Naive B cell (primary cell): ENCODE results near the gene PMPCA. TPM values are rescaled to one million over a fixed set of nuclear protein-coding genes. Genes with fewer than 3 reads are reported as not detected.
A peak's percentile ranks its signal among the peaks of the same experiment; 100 is the strongest.

Source experiments
- ATAC-seq, 2 donors: fragments of 150-1000 bp; cut with Tn5 transposase; 2 replicates each; pipeline ENCODE4 v1.10.0; 2021; ENCODE audit warnings: low read depth in 2 of 2, mild to moderate bottlenecking in 2 of 2, moderate library complexity in 2 of 2
- DNase-seq: peaks from one replicate; pipeline ENCODE4 v3.0.0; 2022
- H3K27ac Mint-ChIP-seq, 6 donors: one replicate each; pipeline ENCODE4 v1.8.0; 2020 to 2022; ENCODE audit warnings: mild to moderate bottlenecking in 6 of 6, mixed read lengths in 6 of 6, moderate library complexity in 5 of 6, inconsistent platforms in 2 of 6
- H3K27me3 Mint-ChIP-seq, 3 donors: one replicate each; pipeline ENCODE4 v1.8.0; 2021 to 2022; ENCODE audit warnings: mixed read lengths in 3 of 3, mild to moderate bottlenecking in 1 of 3
- H3K36me3 Mint-ChIP-seq, 2 donors: one replicate each; pipeline ENCODE4 v1.8.0; 2020 to 2022; ENCODE audit warnings: mixed read lengths in 2 of 2, inconsistent platforms in 1 of 2, mild to moderate bottlenecking in 1 of 2
- H3K4me1 Mint-ChIP-seq, 3 donors: one replicate each; pipeline ENCODE4 v1.8.0; 2020 to 2022; ENCODE audit warnings: mixed read lengths in 3 of 3, inconsistent platforms in 1 of 3, mild to moderate bottlenecking in 1 of 3, moderate library complexity in 1 of 3
- H3K4me3 Mint-ChIP-seq, 8 donors: one replicate each; pipeline ENCODE4 v1.8.0; 2020 to 2022; ENCODE audit warnings: mild to moderate bottlenecking in 8 of 8, mixed read lengths in 8 of 8, moderate library complexity in 8 of 8, inconsistent platforms in 2 of 8
- H3K9me3 Mint-ChIP-seq, 7 donors: one replicate each; pipeline ENCODE4 v1.8.0; 2020 to 2022; ENCODE audit warnings: mixed read lengths in 7 of 7, mild to moderate bottlenecking in 5 of 7, inconsistent platforms in 2 of 7, moderate library complexity in 1 of 7
- polyA plus RNA-seq, 6 donors: library from polyadenylated mRNA; unstranded; fragments of 300-500 nt; fragmentation: Illumina TruSeq; gene quantifications; one replicate each; pipeline ENCODE4 v1.2.3, GENCODE V29; 2021; ENCODE audit warnings: low read depth in 6 of 6

The PMPCA gene, protein sequence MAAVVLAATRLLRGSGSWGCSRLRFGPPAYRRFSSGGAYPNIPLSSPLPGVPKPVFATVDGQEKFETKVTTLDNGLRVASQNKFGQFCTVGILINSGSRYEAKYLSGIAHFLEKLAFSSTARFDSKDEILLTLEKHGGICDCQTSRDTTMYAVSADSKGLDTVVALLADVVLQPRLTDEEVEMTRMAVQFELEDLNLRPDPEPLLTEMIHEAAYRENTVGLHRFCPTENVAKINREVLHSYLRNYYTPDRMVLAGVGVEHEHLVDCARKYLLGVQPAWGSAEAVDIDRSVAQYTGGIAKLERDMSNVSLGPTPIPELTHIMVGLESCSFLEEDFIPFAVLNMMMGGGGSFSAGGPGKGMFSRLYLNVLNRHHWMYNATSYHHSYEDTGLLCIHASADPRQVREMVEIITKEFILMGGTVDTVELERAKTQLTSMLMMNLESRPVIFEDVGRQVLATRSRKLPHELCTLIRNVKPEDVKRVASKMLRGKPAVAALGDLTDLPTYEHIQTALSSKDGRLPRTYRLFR
- 10 to 100 TPM; 28.1 to 39.8 (median 35.1) TPM for polyA plus RNA-seq

DNA sequence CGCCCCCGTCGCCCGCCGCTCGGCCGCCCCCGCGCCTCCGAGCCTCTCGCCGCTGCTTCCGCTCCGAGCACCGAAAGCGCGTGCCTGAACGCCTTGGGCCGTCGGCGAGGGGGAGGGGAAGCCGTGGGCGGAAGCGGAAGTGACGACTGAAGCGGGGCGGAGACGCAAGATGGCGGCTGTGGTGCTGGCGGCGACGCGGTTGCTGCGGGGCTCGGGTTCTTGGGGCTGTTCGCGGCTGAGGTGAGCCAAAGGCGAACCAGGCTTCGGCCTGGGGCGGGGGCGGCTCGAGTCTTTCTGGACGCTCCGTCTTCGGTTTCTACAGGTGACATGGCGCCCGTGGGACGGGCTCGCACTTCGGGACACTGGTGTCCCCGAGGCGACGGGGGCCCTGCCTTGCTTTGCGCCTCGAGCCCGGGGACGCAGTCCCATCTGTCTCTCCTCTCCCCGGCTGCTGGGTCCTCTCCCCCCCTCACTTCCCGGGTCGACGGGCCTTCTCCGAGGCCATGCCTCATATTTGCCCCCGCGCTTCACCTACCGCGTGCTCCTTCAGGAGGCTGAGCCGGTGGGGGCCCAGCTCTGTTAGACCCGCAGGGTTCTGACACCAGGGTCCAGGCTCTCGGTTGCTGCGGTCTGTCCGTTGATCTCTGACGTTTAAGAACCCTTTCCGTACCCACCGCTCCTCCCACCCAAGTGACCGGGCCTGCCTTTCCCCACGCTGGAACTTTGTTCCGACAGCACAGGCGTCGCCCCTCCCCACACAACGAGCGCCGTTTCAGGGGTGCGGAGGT lies at the start of gene PMPCA, which contains the start of gene ENTR1:
PMPCA (plus strand) TSS at position 159 of the 788 bp plus-strand sequence; CDS start at position 170, 11 bp downstream.
ENTR1 (minus strand) TSS at position 115 of the 788 bp plus-strand sequence. CDS start 217 bp downstream, outside the sequence.
- no peaks in the 10 kb centered on the region for H3K9me3 Mint-ChIP-seq
- no peaks in the 10 kb centered on the region for H3K27me3 Mint-ChIP-seq
- ATAC-seq (peak; percentile 85 to 91), DNase-seq (peak; percentile 92)
- peaks cover 0 to 8% of the 10 kb centered on the region in 2 donors for H3K36me3 Mint-ChIP-seq
- peak within 1 kb of the TSS; percentile 81 to 97 (median 94) for H3K27ac Mint-ChIP-seq
- H3K4me3 Mint-ChIP-seq: peak within 1 kb of the TSS; percentile 86 to 95 (median 92)
- H3K4me1 Mint-ChIP-seq: peaks cover 33 to 56% (median 34%) of the 10 kb centered on the region in 3 donors

DNA sequence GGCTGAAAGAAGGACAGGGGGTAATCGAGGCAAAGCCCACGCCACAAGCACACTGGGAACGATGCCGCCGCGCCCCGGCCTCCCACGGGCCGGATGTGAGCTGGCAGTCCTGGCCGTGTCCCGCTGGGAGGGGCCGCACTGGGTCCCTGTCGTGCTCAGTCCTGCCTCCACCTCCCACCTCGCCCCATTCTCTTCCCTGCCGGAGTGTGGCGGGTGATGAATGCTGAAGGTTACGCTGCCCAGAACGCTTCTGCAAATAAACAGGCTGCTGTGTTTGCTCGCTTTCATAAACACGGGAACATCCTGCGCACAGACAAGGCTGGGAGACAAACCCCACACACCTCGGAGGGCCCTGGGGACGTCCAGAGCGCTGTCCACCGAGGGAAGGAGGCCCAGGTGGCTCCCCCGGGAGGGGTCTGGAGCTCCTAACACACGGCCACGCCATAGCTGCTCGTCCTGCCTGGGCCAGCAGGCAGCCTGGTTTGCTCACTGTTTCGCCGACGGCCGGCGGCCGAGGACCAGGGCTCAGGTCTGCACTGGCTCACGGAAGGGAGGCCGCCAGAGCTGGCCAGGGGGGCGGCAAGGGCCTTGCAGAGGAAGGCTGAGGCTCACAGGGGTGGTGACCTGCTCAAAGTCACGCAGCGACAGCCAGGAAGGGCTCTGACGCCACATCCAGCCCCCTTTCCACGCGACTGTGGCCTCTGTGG lies 49.3 kb upstream of the PMPCA start:
- DNase-seq (no peak), ATAC-seq (no peak)
- no peaks in the 10 kb centered on the region for H3K36me3 Mint-ChIP-seq
- H3K27ac Mint-ChIP-seq: no peak overlapping the region
- H3K4me1 Mint-ChIP-seq: peaks cover 3 to 19% (median 7%) of the 10 kb centered on the region in 3 donors
- peak overlapping the region in 1 of 8 donors; percentile 41 for H3K4me3 Mint-ChIP-seq
- no peaks in the 10 kb centered on the region for H3K9me3 Mint-ChIP-seq
- peaks cover 0 to 10% (median 0%) of the 10 kb centered on the region in 3 donors for H3K27me3 Mint-ChIP-seq

DNA sequence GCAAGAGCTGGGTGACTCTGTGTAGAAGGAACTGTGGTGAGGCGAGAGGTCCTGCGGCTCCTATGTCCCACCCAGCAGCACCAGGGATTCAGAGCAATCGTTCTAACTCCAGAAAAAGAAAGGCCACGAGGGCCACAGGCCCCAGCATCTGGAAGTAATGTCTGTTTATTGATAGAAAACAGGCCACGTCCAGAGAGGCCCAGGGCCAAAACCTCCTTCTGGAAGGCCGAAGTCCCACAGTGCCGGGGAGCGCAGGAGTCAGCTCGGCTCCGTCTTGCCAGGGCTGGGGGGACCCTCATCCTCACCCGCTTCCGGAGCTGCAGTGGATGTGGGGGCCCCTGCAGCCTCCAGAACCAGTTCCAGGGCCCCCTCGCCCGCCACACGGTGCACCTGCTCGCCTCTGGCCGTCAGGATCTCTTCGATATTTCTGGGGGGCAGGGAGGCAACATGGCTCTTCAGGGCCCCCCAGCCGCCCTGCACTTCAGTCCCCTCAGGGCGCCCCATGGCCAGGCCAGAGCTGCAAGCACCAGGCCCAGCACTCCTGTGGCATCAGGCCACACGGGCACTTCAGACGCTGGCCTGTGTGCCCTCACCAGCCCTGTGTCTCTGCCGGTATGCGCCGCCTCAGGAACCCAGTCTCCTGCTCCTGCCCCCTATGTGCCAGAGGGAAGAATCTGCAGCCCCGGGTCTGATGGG lies 48.6 kb upstream of the PMPCA start:
- H3K27ac Mint-ChIP-seq: peak overlapping the region in 2 of 6 donors; percentile 47 to 62
- H3K27me3 Mint-ChIP-seq: peaks cover 0 to 13% (median 0%) of the 10 kb centered on the region in 3 donors
- ATAC-seq: no peak
- no peaks in the 10 kb centered on the region for H3K9me3 Mint-ChIP-seq
- DNase-seq: no peak
- H3K4me1 Mint-ChIP-seq: peaks cover 3 to 22% (median 7%) of the 10 kb centered on the region in 3 donors
- peak overlapping the region in 3 of 8 donors; percentile 56 to 86 (median 86) for H3K4me3 Mint-ChIP-seq
- no peaks in the 10 kb centered on the region for H3K36me3 Mint-ChIP-seq

DNA sequence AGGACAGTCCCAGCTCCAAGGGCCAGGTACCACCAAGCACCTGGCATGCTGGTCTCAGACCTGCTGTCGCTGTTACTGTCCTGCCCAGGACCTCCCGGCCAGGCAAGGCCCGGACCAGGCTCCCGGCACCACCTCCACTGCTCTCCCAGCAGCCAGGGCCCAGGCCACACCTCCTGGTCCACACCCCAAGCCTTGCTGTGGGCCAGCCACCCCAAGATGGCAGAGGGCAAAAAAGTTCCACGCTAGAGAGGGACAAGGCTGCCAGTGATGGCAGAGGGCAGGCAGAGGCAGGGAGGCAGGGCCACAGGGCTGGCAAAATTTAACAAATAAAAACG lies 48.0 kb upstream of the PMPCA start:
- peaks cover 0 to 13% (median 0%) of the 10 kb centered on the region in 3 donors for H3K27me3 Mint-ChIP-seq

DNA sequence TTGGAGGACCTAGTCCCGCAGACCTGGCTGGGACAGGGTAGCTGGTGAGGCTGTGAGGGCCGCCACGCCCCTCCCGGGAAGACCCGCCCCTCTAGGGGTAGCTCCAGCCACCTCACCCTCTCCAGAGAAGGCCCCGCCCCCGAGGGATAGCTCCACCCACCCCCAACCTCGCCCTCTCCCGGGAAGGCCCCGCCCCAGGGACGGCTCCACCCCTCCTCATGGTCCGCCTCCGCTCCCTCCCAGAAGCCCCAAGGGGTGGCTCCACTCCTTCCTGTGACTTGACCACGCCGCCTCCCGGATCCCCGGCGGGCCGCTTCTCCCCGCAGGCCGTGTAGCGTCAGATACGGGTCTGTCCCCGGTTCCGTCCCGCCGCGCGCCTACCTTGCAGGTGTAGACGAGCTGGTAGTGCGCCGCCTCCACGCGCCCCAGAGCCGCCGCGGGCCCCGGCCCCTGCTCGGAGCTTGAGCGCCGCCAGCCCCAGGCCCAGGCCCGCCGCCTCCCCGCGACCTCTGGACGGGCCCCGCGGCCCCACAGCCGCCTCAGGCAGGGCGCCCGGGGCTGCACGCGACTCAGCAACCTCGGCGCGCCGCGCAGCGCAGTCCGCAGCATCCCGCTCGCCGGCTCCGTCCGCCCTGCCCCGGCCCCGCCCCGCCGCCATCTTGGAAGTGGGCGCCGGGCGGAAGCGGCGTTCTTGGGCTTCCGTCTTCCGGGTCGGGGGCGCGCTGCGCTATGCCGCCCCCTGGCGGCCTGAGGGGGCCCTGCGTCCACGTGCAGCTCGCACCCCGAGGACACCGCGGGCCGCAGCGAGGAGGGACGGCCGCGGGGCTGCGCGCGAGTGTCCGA lies 47.1 kb upstream of the PMPCA start, which contains the start of gene DNLZ:
DNLZ (minus strand) TSS at position 639 of the 843 bp plus-strand sequence; CDS start at position 609, 30 bp downstream.
- no peaks in the 10 kb centered on the region for H3K36me3 Mint-ChIP-seq
- ATAC-seq: peak; percentile 80 to 81
- H3K27me3 Mint-ChIP-seq: peaks cover 0 to 13% (median 0%) of the 10 kb centered on the region in 3 donors
- peak within 1 kb of the TSS; percentile 74 to 91 (median 86) for H3K4me3 Mint-ChIP-seq
- H3K9me3 Mint-ChIP-seq: no peaks in the 10 kb centered on the region
- H3K27ac Mint-ChIP-seq: peak within 1 kb of the TSS; percentile 62 to 94 (median 78)
- DNase-seq: peak; percentile 83
- H3K4me1 Mint-ChIP-seq: peaks cover 3 to 22% (median 7%) of the 10 kb centered on the region in 3 donors

More for the DNA sequence above, 48.0 kb upstream of the PMPCA start:
- H3K9me3 Mint-ChIP-seq: no peaks in the 10 kb centered on the region
- peak overlapping the region in 7 of 8 donors; percentile 74 to 91 (median 86) for H3K4me3 Mint-ChIP-seq
- DNase-seq (no peak), ATAC-seq (no peak)
- no peaks in the 10 kb centered on the region for H3K36me3 Mint-ChIP-seq
- H3K27ac Mint-ChIP-seq: peak overlapping the region in 2 of 6 donors; percentile 62 to 73
- peaks cover 3 to 22% (median 7%) of the 10 kb centered on the region in 3 donors for H3K4me1 Mint-ChIP-seq

DNA sequence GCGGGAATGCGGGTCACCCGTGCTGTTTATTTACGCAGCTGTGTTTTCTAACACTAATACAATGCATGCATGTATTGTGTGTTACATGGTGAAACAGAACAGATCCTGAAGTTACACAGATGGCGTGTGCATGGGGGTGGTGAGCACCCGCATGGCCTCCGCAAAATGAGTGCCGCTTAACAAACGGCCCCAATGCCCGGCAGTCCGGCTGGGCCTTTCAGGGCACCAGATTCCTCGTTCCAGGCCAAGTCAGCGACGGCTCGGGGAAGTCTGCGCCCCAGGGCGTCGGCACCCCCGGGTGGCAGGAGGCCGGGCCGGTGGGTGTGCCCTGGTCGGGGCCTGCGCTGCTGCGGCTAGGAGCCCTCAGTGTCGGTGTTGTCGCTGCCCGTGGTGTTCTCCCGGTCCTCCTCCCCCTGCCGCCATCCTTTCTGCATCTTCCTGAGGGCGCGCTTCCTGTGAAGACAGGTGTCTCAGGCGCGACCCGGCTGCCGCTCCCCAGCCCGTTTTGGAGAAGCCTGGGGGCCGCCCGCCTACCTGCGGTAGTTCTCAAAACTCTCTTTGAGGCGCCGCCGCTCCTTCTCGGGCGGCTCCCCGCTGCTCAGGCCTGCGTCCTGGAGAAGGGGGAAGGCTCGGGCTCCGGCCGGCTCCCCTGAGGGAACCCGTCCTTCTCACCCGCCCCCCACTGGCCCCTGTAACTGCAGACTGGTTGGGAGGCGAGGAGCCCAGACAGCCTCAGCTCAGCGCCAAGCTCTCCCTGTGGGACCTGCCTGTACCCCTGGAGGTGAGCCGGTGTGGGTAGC lies 46.3 kb upstream of the PMPCA start:
- ATAC-seq (peak in 1 of 2 donors; percentile 0), DNase-seq (no peak)
- H3K4me1 Mint-ChIP-seq: peaks cover 3 to 22% (median 7%) of the 10 kb centered on the region in 3 donors

DNA sequence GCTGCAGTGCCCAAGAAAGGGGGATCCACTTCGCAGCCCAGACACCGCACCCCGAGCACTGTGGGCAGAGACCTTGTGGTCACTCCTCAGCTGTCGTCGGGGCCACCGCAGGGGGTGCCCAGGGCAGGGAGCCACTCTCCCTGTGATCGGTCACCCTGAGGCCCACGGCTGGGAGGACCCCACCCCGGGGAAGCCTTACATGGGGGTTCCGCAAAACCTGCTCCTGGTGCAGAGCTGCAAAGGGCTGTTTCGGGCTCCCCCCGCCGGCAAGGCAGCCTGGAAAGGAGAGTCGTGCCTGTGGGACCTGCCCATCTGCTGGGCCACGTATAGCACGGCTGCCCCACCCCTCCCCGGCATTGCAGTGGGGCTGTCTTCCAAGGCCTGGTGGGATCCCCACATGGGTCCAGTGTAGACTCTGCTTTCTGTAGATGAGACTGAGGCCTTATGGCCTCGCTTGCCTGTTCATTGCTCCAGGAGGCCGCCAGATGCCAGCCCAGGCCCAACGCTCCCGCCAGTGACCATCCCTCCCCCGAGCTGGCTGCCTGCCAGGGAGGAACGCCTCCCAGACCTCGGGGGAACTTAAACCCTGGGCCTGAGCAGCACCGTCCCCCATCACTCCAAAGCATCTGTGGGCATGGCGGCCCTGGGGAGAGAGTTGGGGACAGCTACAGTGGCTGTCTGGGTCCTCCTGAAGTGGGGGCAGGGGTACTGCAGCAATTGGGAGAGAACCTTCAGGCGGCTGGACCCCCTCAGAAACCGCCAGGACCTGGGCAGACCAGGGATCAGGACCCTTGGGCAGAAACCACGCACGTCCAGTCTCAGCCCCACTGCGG lies 45.3 kb upstream of the PMPCA start:
- no peak for DNase-seq
- Mint-ChIP-seq H3K27me3 (peaks cover 0 to 13% (median 0%) of the 10 kb centered on the region in 3 donors), H3K27ac (no peak overlapping the region), H3K9me3 (no peaks in the 10 kb centered on the region), H3K4me1 (peaks cover 3 to 22% (median 7%) of the 10 kb centered on the region in 3 donors), H3K4me3 (peak overlapping the region in 2 of 8 donors; percentile 63), H3K36me3 (no peaks in the 10 kb centered on the region)
- no peak for ATAC-seq

More for the DNA sequence above, 46.3 kb upstream of the PMPCA start:
- no peaks in the 10 kb centered on the region for H3K9me3 Mint-ChIP-seq
- peaks cover 0 to 13% (median 0%) of the 10 kb centered on the region in 3 donors for H3K27me3 Mint-ChIP-seq
- H3K4me3 Mint-ChIP-seq: peak overlapping the region in 7 of 8 donors; percentile 46 to 80 (median 63)
- no peaks in the 10 kb centered on the region for H3K36me3 Mint-ChIP-seq
- peak overlapping the region in 1 of 6 donors; percentile 92 for H3K27ac Mint-ChIP-seq

DNA sequence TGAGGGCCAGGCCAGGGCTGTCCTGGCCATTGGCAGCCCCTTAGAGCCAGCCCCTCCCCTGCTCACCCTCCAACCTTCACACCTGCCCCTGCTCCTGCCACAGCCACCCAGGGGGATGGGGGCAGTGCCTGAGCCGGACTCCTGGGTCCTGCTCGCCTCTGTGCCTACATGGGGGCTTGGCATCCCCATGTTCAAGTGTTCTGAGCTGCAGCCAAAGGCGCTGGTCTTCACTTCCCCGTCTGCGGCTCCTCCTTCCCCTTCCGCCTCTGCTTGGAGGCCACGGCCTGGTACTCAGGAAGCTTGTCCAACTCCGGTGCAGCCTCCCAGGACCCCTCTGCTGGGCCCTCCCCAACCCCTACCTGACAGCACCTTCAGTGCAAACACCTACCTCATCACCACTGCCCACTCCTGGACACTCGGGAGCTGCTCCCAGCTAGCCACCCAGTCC lies 44.7 kb upstream of the PMPCA start:
- Mint-ChIP-seq H3K27ac (peak overlapping the region in 1 of 6 donors; percentile 28), H3K27me3 (peaks cover 0 to 13% (median 0%) of the 10 kb centered on the region in 3 donors), H3K4me3 (peak overlapping the region in 3 of 8 donors; percentile 9 to 16 (median 11)), H3K9me3 (no peaks in the 10 kb centered on the region), H3K4me1 (peaks cover 3 to 22% (median 7%) of the 10 kb centered on the region in 3 donors), H3K36me3 (no peaks in the 10 kb centered on the region)
- DNase-seq (no peak), ATAC-seq (no peak)

DNA sequence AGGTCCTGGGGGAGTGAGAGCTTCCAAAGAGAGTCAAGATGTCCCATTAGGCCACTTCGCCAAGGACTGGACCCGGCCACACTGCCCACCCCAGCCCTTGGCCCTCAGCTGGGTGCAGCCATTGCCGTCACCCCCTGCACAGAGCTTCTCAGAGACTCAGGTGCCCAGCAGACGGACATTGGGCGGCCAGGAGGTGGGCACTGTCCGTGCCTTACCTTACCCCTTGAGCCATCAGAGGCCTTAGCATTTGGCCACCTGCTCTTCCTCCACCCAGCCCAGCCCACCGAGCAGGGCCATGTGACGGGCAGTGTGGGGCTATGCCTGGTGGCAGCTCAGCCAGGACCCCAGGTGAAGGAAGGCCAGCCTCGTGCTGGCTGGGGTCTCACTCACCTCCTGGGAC lies 43.6 kb upstream of the PMPCA start:
- Mint-ChIP-seq H3K27me3 (peaks cover 0 to 13% (median 0%) of the 10 kb centered on the region in 3 donors), H3K4me3 (no peak overlapping the region), H3K4me1 (peaks cover 3 to 22% (median 7%) of the 10 kb centered on the region in 3 donors), H3K9me3 (no peaks in the 10 kb centered on the region), H3K36me3 (no peaks in the 10 kb centered on the region), H3K27ac (no peak overlapping the region)
- no peak for ATAC-seq
- DNase-seq: no peak
